Neuronal stem cell (in vitro differentiated cells): ENCODE results near the gene DPH2.
A peak's percentile ranks its signal among the peaks of the same experiment; 100 is the strongest.

ENCODE experiments used
- DNase-seq: peaks from one replicate; pipeline ENCODE4 v3.0.0-alpha.2; 2013; ENCODE audit warnings: low spot score
- H2AFZ ChIP-seq: one replicate; pipeline ENCODE4 v1.6.1; 2013; ENCODE audit warnings: mild to moderate bottlenecking, low read length, inconsistent platforms
- H2AK5ac ChIP-seq: 2 replicates; pipeline ENCODE4 v1.6.1; 2013; ENCODE audit warnings: low read depth, mild to moderate bottlenecking, inconsistent platforms, low read length, moderate library complexity, mixed read lengths
- H2BK120ac ChIP-seq: 2 replicates; pipeline ENCODE4 v1.6.1; 2013; ENCODE audit warnings: low read depth, mild to moderate bottlenecking, inconsistent platforms, low read length, moderate library complexity, mixed read lengths
- H2BK12ac ChIP-seq: one replicate; pipeline ENCODE4 v1.6.1; 2013; ENCODE audit warnings: low read length, inconsistent platforms
- H2BK15ac ChIP-seq: 2 replicates; pipeline ENCODE4 v1.6.1; 2013; ENCODE audit warnings: mild to moderate bottlenecking, low read length, inconsistent platforms, mixed read lengths
- H2BK5ac ChIP-seq: one replicate; pipeline ENCODE4 v1.6.1; 2013; ENCODE audit warnings: inconsistent platforms, mild to moderate bottlenecking, low read length, moderate library complexity
- H3K14ac ChIP-seq: one replicate; pipeline ENCODE4 v1.6.1; 2013; ENCODE audit warnings: low read length, inconsistent platforms
- H3K18ac ChIP-seq: 2 replicates; pipeline ENCODE4 v1.6.1; 2013; ENCODE audit warnings: low read length, inconsistent platforms
- H3K23ac ChIP-seq: 2 replicates; pipeline ENCODE4 v1.6.1; 2013; ENCODE audit warnings: low read depth, mild to moderate bottlenecking, mixed read lengths, low read length, inconsistent platforms; ENCODE audit not compliant: poor library complexity
- H3K27ac ChIP-seq: replicated peaks from 3 replicates; pipeline ENCODE4 v1.5.1; 2013; ENCODE audit warnings: low read length, inconsistent platforms
- H3K27me3 ChIP-seq, 3 experiments: 2 replicates each; pipeline ENCODE4 v1.6.1; 2013; ENCODE audit warnings: low read length in 3 of 3, mild to moderate bottlenecking in 2 of 3, inconsistent platforms in 1 of 3, low read depth in 1 of 3, mixed read lengths in 1 of 3, moderate library complexity in 1 of 3; ENCODE audit not compliant: control insufficient read depth in 3 of 3, insufficient read depth in 3 of 3
- H3K36me3 ChIP-seq, 2 donors: replicated peaks in 1 of 2; 2 replicates each; pipeline ENCODE4 v1.6.1; 2013; ENCODE audit warnings: low read length in 2 of 2; ENCODE audit not compliant: control insufficient read depth in 2 of 2, insufficient read depth in 2 of 2
- H3K4ac ChIP-seq: 2 replicates; pipeline ENCODE4 v1.6.1; 2013; ENCODE audit warnings: inconsistent platforms, mild to moderate bottlenecking, low read length, moderate library complexity
- H3K4me1 ChIP-seq, 2 donors: 1 replicate in 1 of 2; 2 replicates in 1 of 2; pipeline ENCODE4 v1.6.1; 2013; ENCODE audit warnings: low read length in 2 of 2, low read depth in 1 of 2; ENCODE audit not compliant: control insufficient read depth in 2 of 2, insufficient read depth in 1 of 2
- H3K4me2 ChIP-seq: one replicate; pipeline ENCODE4 v1.6.1; 2013; ENCODE audit warnings: mild to moderate bottlenecking, low read length, inconsistent platforms; ENCODE audit not compliant: insufficient read depth, poor library complexity, severe bottlenecking
- H3K4me3 ChIP-seq, 2 donors: 2 replicates each; pipeline ENCODE4 v1.5.1; 2013; ENCODE audit warnings: low read length in 2 of 2, mild to moderate bottlenecking in 2 of 2, inconsistent platforms in 1 of 2, moderate library complexity in 1 of 2
- H3K79me1 ChIP-seq: one replicate; pipeline ENCODE4 v1.6.1; 2013; ENCODE audit warnings: low read depth, mild to moderate bottlenecking, inconsistent platforms, low read length, moderate library complexity
- H3K9ac ChIP-seq: one replicate; pipeline ENCODE4 v1.6.1; 2013; ENCODE audit warnings: mild to moderate bottlenecking, low read depth, low read length, inconsistent platforms; ENCODE audit not compliant: poor library complexity
- H3K9me3 ChIP-seq, 2 donors: replicated peaks in 1 of 2; 2 replicates each; pipeline versions ENCODE3 to v1.6.1; 2013; ENCODE audit warnings: low read length in 2 of 2, mild to moderate bottlenecking in 2 of 2, inconsistent platforms in 1 of 2, low read depth in 1 of 2, mixed read lengths in 1 of 2, moderate library complexity in 1 of 2; ENCODE audit not compliant: control insufficient read depth in 2 of 2, insufficient read depth in 1 of 2
- H4K8ac ChIP-seq: one replicate; pipeline ENCODE4 v1.6.1; 2013; ENCODE audit warnings: low read depth, mild to moderate bottlenecking, inconsistent platforms, low read length, moderate library complexity
- H4K91ac ChIP-seq: one replicate; pipeline ENCODE4 v1.6.1; 2013; ENCODE audit warnings: low read length, low read depth, mild to moderate bottlenecking, inconsistent platforms; ENCODE audit not compliant: poor library complexity
- WGBS, 2 donors: extraction: QIAGEN DNeasy Blood & Tissue Kit; methylation state at CpG; one replicate each; pipeline ENCODE4 v1.1.7; 2013; ENCODE audit warnings: missing lambda C conversion rate in 2 of 2, mixed read lengths in 1 of 2; ENCODE audit not compliant: insufficient read length in 2 of 2, insufficient replicate concordance in 1 of 2; ENCODE audit errors: extremely low coverage in 2 of 2; 5-methylcytosine and 5-hydroxymethylcytosine counted together

Gene DPH2

GRCh38 chr1:43986712-43987111 is 16.9 kb downstream of the DPH2 start:
- no peak overlapping the region for H2BK12ac ChIP-seq
- H4K8ac ChIP-seq: no peak overlapping the region
- no peak overlapping the region for H2BK5ac ChIP-seq
- peaks cover 7% of the 10 kb centered on the region for H3K79me1 ChIP-seq
- no peak overlapping the region for H3K4me2 ChIP-seq
- peaks cover 2 to 5% of the 10 kb centered on the region in 2 donors for H3K4me1 ChIP-seq
- H2BK120ac ChIP-seq: no peak overlapping the region
- H3K18ac ChIP-seq: no peak overlapping the region
- no peak overlapping the region for H3K4ac ChIP-seq
- H3K9ac ChIP-seq: no peak overlapping the region
- no peak overlapping the region for H3K27ac ChIP-seq
- DNase-seq: no peak
- H3K27me3 ChIP-seq: no peaks in the 10 kb centered on the region
- H4K91ac ChIP-seq: no peak overlapping the region
- no peak overlapping the region for H2AK5ac ChIP-seq
- WGBS, 2 donors: no CpG with 5 or more reads among the region's 6 CpGs
- no peak overlapping the region for H2AFZ ChIP-seq
- no peak overlapping the region for H3K4me3 ChIP-seq
- H3K9me3 ChIP-seq: no peaks in the 10 kb centered on the region
- H3K14ac ChIP-seq: no peak overlapping the region
- no peak overlapping the region for H3K23ac ChIP-seq
- peaks cover 25 to 65% of the 10 kb centered on the region in 2 donors for H3K36me3 ChIP-seq
- no peak overlapping the region for H2BK15ac ChIP-seq

- H3K9ac ChIP-seq: no peak overlapping the region
- H3K4ac ChIP-seq: no peak overlapping the region
- H2BK120ac ChIP-seq: no peak overlapping the region
- H3K27me3 ChIP-seq: no peaks in the 10 kb centered on the region
- no peak overlapping the region for H2BK15ac ChIP-seq
- no peak overlapping the region for H3K14ac ChIP-seq
- H3K23ac ChIP-seq: no peak overlapping the region
- H3K79me1 ChIP-seq: peaks cover 4% of the 10 kb centered on the region
- DNase-seq: no peak
- H3K4me1 ChIP-seq: peaks cover 2 to 7% of the 10 kb centered on the region in 2 donors
- no peak overlapping the region for H2AFZ ChIP-seq
- H2BK5ac ChIP-seq: no peak overlapping the region
- H3K18ac ChIP-seq: no peak overlapping the region
- H3K4me2 ChIP-seq: no peak overlapping the region
- H4K91ac ChIP-seq: no peak overlapping the region
- WGBS, 2 donors: no CpG with 5 or more reads among the region's 6 CpGs
- peaks cover 22 to 59% of the 10 kb centered on the region in 2 donors for H3K36me3 ChIP-seq
- no peak overlapping the region for H3K27ac ChIP-seq
- H2AK5ac ChIP-seq: no peak overlapping the region
- H3K9me3 ChIP-seq: no peaks in the 10 kb centered on the region
- no peak overlapping the region for H3K4me3 ChIP-seq
- H2BK12ac ChIP-seq: no peak overlapping the region
- H4K8ac ChIP-seq: peak overlapping the region; percentile 88
Observed at GRCh38 chr1:43987159-43987902, 17.5 kb downstream of the DPH2 start.

DNA sequence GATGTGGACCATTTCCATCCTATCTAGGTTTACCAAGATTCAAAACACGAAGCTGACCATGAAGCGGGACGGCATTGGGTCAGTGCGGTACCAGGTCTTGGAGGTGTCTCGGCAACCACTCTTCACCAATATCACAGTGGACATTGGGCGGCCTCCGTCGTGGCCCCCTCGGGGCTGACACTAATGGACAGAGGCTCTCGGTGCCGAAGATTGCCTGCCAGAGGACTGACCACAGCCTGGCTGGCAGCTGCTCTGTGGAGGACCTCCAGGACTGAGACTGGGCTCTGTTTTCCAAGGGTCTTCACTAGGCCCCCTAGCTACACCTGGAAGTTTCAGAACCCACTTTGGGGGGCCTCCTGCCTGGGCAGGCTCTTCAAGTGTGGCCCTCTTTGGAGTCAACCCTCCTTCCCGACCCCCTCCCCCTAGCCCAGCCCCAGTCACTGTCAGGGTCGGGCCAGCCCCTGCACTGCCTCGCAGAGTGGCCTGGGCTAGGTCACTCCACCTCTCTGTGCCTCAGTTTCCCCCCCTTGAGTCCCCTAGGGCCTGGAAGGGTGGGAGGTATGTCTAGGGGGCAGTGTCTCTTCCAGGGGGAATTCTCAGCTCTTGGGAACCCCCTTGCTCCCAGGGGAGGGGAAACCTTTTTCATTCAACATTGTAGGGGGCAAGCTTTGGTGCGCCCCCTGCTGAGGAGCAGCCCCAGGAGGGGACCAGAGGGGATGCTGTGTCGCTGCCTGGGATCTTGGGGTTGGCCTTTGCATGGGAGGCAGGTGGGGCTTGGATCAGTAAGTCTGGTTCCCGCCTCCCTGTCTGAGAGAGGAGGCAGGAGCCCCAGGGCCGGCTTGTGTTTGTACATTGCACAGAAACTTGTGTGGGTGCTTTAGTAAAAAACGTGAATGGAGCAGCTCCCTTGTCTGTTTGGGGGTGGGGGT is 20.7 kb downstream of the DPH2 start:
- H3K27ac ChIP-seq: no peak overlapping the region
- no peak for DNase-seq
- H3K79me1 ChIP-seq: no peaks in the 10 kb centered on the region

DNA sequence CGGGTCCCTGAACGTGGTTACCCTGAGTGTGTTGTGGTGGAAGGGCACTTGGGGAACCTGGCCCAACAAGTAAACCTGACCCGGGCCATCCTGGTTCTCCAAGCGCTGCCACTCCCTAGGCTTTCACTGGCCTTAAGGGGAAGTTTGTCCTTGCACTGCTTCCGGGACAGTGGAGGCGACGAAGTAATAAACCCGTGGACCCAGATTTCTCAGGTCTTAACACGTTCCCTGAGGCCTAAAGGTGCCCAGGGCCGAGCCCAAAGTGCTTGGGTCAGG is 21.3 kb downstream of the DPH2 start:
- H3K18ac ChIP-seq: peak overlapping the region; percentile 98
- peak overlapping the region; percentile 44 for H3K27ac ChIP-seq
- peaks cover 6 to 22% of the 10 kb centered on the region in 2 donors for H3K36me3 ChIP-seq
- peak overlapping the region; percentile 92 for H3K4me2 ChIP-seq
- peak overlapping the region; percentile 99 for H3K23ac ChIP-seq
- H4K91ac ChIP-seq: no peak overlapping the region
- no peak overlapping the region for H3K4ac ChIP-seq
- no peaks in the 10 kb centered on the region for H3K27me3 ChIP-seq
- H2BK120ac ChIP-seq: no peak overlapping the region
- H4K8ac ChIP-seq: no peak overlapping the region
- no peak overlapping the region for H2BK15ac ChIP-seq
- no peaks in the 10 kb centered on the region for H3K9me3 ChIP-seq
- DNase-seq: no peak
- H2AK5ac ChIP-seq: peak overlapping the region; percentile 1
- peak overlapping the region; percentile 84 for H2BK5ac ChIP-seq
- no peaks in the 10 kb centered on the region for H3K79me1 ChIP-seq
- peak overlapping the region; percentile 63 to 83 for H3K4me3 ChIP-seq
- no peak overlapping the region for H3K14ac ChIP-seq
- H2AFZ ChIP-seq: peak overlapping the region; percentile 99
- H2BK12ac ChIP-seq: no peak overlapping the region
- peak overlapping the region; percentile 96 for H3K9ac ChIP-seq
- H3K4me1 ChIP-seq: peaks cover 7 to 20% of the 10 kb centered on the region in 2 donors
- WGBS, 2 donors: no CpG with 5 or more reads among the region's 10 CpGs

More for the DNA sequence above, 20.7 kb downstream of the DPH2 start:
- Histone ChIP-seq H3K9ac (peak overlapping the region; percentile 96), H2AFZ (peak overlapping the region; percentile 99), H3K4me1 (peaks cover 2 to 15% of the 10 kb centered on the region in 2 donors), H4K8ac (no peak overlapping the region), H4K91ac (no peak overlapping the region), H2BK12ac (no peak overlapping the region), H2BK120ac (no peak overlapping the region), H3K23ac (peak overlapping the region; percentile 75), H3K18ac (peak overlapping the region; percentile 54), H3K14ac (peak overlapping the region; percentile 31), H3K4ac (no peak overlapping the region), H2BK15ac (no peak overlapping the region), H3K4me3 (peak overlapping the region in 1 of 2 donors; percentile 63), H3K27me3 (no peaks in the 10 kb centered on the region), H3K36me3 (peaks cover 11 to 28% of the 10 kb centered on the region in 2 donors), H3K4me2 (peak overlapping the region; percentile 92), H3K9me3 (no peaks in the 10 kb centered on the region), H2BK5ac (peak overlapping the region; percentile 84), H2AK5ac (peak overlapping the region; percentile 1)
- no CpG with 5 or more reads among the region's 19 CpGs for WGBS, 2 donors
